DND-41 (cell line): ENCODE data around the gene CD7.

Experiments
- ATAC-seq: fragments of 200-7000 bp; cut with Tn5 transposase; 3 replicates; pipeline ENCODE4 v1.9.1; 2021; ENCODE audit warnings: low read depth; ENCODE audit not compliant: insufficient read depth
- DNase-seq: peaks from one replicate; pipeline ENCODE4 v3.0.0-alpha.2; 2020
- H2AFZ ChIP-seq: 2 replicates; pipeline ENCODE4 v1.6.0; 2012; ENCODE audit warnings: low read depth, low read length
- H3K27ac ChIP-seq: 2 replicates; pipeline ENCODE4 v1.5.1; 2012; ENCODE audit warnings: low read length, inconsistent platforms
- H3K27me3 ChIP-seq: fragments of 200-600 bp; sonication (generic); 2 replicates; pipeline ENCODE4 v1.6.0; 2012; ENCODE audit warnings: low read length, mild to moderate bottlenecking, inconsistent platforms; ENCODE audit not compliant: insufficient read depth, poor library complexity
- H3K36me3 ChIP-seq: 2 replicates; pipeline ENCODE4 v1.5.1; 2012; ENCODE audit warnings: low read length, inconsistent platforms; ENCODE audit not compliant: insufficient read depth
- H3K4me1 ChIP-seq: 2 replicates; pipeline ENCODE4 v1.5.1; 2012; ENCODE audit warnings: mild to moderate bottlenecking, low read length; ENCODE audit not compliant: insufficient read depth
- H3K4me2 ChIP-seq: 2 replicates; pipeline ENCODE4 v1.6.0; 2012; ENCODE audit warnings: mild to moderate bottlenecking, moderate library complexity, low read length, inconsistent platforms; ENCODE audit not compliant: insufficient read depth
- H3K4me3 ChIP-seq, 2 experiments: fragments of 200-600 bp in 1 of 2; shearing (Covaris generic) in 1 of 2; 2 replicates each; pipeline ENCODE4 v1.5.1; 2012 to 2016; ENCODE audit warnings: inconsistent platforms in 2 of 2, low read length in 2 of 2, mild to moderate bottlenecking in 2 of 2, low read depth in 1 of 2, moderate library complexity in 1 of 2
- H3K79me2 ChIP-seq: 2 replicates; pipeline ENCODE4 v1.6.0; 2012; ENCODE audit warnings: low read length, inconsistent platforms; ENCODE audit not compliant: insufficient read depth
- H3K9ac ChIP-seq: 2 replicates; pipeline ENCODE4 v1.6.0; 2012; ENCODE audit warnings: low read depth, mild to moderate bottlenecking, inconsistent platforms, low read length, moderate library complexity
- H3K9me3 ChIP-seq: 2 replicates; pipeline ENCODE4 v1.5.1; 2012; ENCODE audit warnings: low read length, moderate library complexity, mild to moderate bottlenecking, inconsistent platforms; ENCODE audit not compliant: insufficient read depth, severe bottlenecking
- H4K20me1 ChIP-seq: 2 replicates; pipeline ENCODE4 v1.6.0; 2012; ENCODE audit warnings: low read length; ENCODE audit not compliant: insufficient read depth
- CTCF ChIP-seq: IDR thresholded peaks from 2 replicates; pipeline ENCODE4 v1.5.1; 2012; ENCODE audit warnings: borderline replicate concordance, low read length, moderate library complexity, mild to moderate bottlenecking; ENCODE audit not compliant: poor library complexity, severe bottlenecking; ENCODE audit errors: extremely low read depth
- EZH2 ChIP-seq: IDR thresholded peaks from 3 replicates; pipeline ENCODE4 v1.6.1; 2012; ENCODE audit warnings: borderline replicate concordance, low read depth, mild to moderate bottlenecking, moderate library complexity, low read length, inconsistent platforms; ENCODE audit not compliant: severe bottlenecking

Gene CD7

GRCh38 chr17:82321947-82322466 lies 4.6 kb upstream of the CD7 start:
- H4K20me1 ChIP-seq: no peaks in the 10 kb centered on the region
- no peak overlapping the region for H2AFZ ChIP-seq
- 0 out of 2 replicates have a peak overlapping the region, but pooled peaks have one; percentile 39 for H3K4me2 ChIP-seq
- no peak overlapping the region; the same call in 1 of the 2 replicates for H3K9ac ChIP-seq
- no peak overlapping the region for H3K27ac ChIP-seq
- H3K79me2 ChIP-seq: peaks cover 13% of the 10 kb centered on the region
- H3K9me3 ChIP-seq: no peaks in the 10 kb centered on the region
- H3K4me1 ChIP-seq: peaks cover 20% of the 10 kb centered on the region
- DNase-seq (no peak), ATAC-seq (no peak)
- TF ChIP-seq EZH2 (no peak), CTCF (no peak)
- no peak overlapping the region for H3K4me3 ChIP-seq
- H3K36me3 ChIP-seq: no peaks in the 10 kb centered on the region; the same call in 1 of the 2 replicates
- no peaks in the 10 kb centered on the region for H3K27me3 ChIP-seq

GRCh38 chr17:82320956-82321927 lies 3.8 kb upstream of the CD7 start:
- ATAC-seq (no peak), DNase-seq (peak; percentile 54)
- peaks cover 20% of the 10 kb centered on the region for H3K79me2 ChIP-seq
- no peaks in the 10 kb centered on the region for H3K27me3 ChIP-seq
- no peak overlapping the region for H3K27ac ChIP-seq
- H3K4me3 ChIP-seq: no peak overlapping the region
- H3K9ac ChIP-seq: no peak overlapping the region
- H4K20me1 ChIP-seq: peaks cover 5% of the 10 kb centered on the region; the same call in 1 of the 2 replicates
- H2AFZ ChIP-seq: no peak overlapping the region
- peaks cover 6% of the 10 kb centered on the region; the same call in 1 of the 2 replicates for H3K36me3 ChIP-seq
- TF ChIP-seq EZH2 (no peak), CTCF (peak; percentile 77)
- H3K9me3 ChIP-seq: no peaks in the 10 kb centered on the region
- peaks cover 25% of the 10 kb centered on the region for H3K4me1 ChIP-seq
- H3K4me2 ChIP-seq: peak overlapping the region; percentile 39

GRCh38 chr17:82320140-82320840 lies 2.9 kb upstream of the CD7 start:
- Histone ChIP-seq H3K4me3 (no peak overlapping the region), H3K36me3 (peaks cover 16% of the 10 kb centered on the region; the same call in 1 of the 2 replicates), H3K9me3 (no peaks in the 10 kb centered on the region), H3K27me3 (no peaks in the 10 kb centered on the region), H3K9ac (no peak overlapping the region), H2AFZ (no peak overlapping the region), H3K79me2 (peaks cover 30% of the 10 kb centered on the region), H3K4me1 (peaks cover 35% of the 10 kb centered on the region), H3K27ac (no peak overlapping the region), H4K20me1 (peaks cover 8% of the 10 kb centered on the region; the same call in 1 of the 2 replicates), H3K4me2 (no peak overlapping the region)
- DNase-seq (no peak), ATAC-seq (no peak)
- TF ChIP-seq CTCF (no peak), EZH2 (no peak)
